Astrocyte (in vitro differentiated cells and primary cell): Measurements from ENCODE around the gene BCKDHB.

ENCODE experiments used
- EZH2 ChIP-seq: IDR thresholded peaks from 2 replicates; pipeline ENCODE4 v1.6.1; 2012; ENCODE audit warnings: mild to moderate bottlenecking, low read length, inconsistent platforms; ENCODE audit not compliant: insufficient read depth
- TF ChIP-seq, protein P1 (sequence below): IDR thresholded peaks from 2 replicates; pipeline ENCODE4 v1.5.1; 2011; ENCODE audit warnings: low read depth, mild to moderate bottlenecking, inconsistent platforms, low read length, moderate library complexity; ENCODE audit not compliant: insufficient read depth

DNA sequence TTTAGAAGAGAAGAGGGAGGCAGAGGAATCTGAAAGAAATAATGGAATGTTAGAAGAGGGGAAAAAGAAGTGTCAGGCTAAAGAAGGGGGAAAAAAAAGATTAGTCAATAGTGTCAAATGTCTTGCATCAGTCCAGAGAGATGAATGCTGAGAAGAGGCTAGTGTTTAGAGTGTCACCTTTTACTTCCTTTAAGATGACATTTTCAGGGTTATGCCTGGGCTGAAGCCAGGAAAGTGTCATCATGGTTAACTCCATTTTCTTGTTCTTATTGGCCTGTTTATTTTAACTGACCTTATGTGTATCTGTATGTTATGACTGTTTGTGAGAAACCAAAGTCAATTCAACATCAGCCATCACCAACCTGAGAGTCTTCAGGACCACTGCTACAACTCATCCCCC, 15.0 kb upstream of the BCKDHB start:
- no peak for TF ChIP-seq EZH2
- TF ChIP-seq, protein P1, sequence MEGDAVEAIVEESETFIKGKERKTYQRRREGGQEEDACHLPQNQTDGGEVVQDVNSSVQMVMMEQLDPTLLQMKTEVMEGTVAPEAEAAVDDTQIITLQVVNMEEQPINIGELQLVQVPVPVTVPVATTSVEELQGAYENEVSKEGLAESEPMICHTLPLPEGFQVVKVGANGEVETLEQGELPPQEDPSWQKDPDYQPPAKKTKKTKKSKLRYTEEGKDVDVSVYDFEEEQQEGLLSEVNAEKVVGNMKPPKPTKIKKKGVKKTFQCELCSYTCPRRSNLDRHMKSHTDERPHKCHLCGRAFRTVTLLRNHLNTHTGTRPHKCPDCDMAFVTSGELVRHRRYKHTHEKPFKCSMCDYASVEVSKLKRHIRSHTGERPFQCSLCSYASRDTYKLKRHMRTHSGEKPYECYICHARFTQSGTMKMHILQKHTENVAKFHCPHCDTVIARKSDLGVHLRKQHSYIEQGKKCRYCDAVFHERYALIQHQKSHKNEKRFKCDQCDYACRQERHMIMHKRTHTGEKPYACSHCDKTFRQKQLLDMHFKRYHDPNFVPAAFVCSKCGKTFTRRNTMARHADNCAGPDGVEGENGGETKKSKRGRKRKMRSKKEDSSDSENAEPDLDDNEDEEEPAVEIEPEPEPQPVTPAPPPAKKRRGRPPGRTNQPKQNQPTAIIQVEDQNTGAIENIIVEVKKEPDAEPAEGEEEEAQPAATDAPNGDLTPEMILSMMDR: no peak
